ENCODE results near the gene TRAM2.

Gene TRAM2

GRCh38 chr6:52524918-52525317, 51.9 kb downstream of the TRAM2 start:
- DNase-seq: no peak

GRCh38 chr6:52523378-52524142, 53.3 kb downstream of the TRAM2 start:
- no peak for DNase-seq

GRCh38 chr6:52522655-52523054, 54.2 kb downstream of the TRAM2 start:
- DNase-seq: no peak

GRCh38 chr6:52522151-52522626, 54.7 kb downstream of the TRAM2 start:
- DNase-seq: no peak

DNA sequence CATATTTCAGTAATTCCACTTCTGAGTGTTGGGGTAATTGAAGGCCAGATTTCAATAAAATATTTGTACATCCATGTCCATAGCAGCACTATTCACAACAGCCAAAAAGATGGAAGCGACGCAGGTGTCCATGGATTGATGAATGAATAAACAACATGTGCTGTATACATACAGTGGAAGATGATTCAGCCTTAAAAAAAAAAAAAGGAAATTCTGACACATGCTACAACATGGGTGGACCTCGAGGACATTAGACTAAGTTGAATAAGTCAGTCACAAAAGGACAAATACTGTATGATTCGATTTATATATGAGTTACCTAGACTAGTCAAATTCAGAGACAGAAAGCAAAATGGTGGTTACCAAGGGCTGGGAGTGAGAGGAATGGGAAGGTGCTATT, 57.2 kb downstream of the TRAM2 start:
- no peak for DNase-seq

- no peak for DNase-seq
These were observed 58.4 kb downstream of the TRAM2 start for GRCh38 chr6:52518279-52518945.

DNA sequence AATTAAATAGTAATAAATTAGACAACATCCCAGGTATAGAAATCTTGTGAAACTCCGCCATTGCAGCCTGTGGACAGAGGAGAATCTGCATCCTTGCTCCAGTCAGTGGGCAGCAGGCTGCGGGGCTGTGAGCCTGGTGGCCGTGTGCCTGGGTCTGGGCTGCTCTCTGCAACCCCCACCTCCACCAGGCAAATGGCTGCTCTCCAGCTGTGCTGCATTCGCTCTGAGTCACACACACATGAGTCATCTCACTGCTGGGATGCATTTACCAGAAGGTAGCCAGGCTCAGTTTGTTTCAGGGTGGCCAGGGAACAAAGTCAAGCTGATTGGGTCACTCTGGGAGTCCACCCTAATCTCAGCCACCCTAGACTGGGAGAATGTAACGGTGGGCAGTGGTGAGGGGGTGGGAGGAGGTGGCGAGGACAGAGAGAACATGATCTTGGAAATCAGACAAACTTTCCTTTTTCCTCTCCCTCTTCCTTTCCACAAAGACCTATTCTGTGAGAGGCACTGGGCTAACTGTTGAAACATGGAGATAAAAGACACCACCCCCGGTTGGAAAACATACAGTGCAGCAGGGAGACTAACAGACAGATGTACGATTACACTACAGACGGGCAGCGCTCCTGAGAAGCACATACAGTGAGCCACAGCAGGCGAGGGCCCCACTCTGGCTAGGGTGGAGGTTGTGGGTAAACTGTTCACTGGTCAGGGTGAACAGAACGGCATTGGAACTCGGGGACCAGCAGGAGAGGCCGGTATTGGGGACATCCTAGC, 59.2 kb downstream of the TRAM2 start:
- no peak for DNase-seq

GRCh38 chr6:52516943-52517342, 59.9 kb downstream of the TRAM2 start:
- no peak for DNase-seq

DNA sequence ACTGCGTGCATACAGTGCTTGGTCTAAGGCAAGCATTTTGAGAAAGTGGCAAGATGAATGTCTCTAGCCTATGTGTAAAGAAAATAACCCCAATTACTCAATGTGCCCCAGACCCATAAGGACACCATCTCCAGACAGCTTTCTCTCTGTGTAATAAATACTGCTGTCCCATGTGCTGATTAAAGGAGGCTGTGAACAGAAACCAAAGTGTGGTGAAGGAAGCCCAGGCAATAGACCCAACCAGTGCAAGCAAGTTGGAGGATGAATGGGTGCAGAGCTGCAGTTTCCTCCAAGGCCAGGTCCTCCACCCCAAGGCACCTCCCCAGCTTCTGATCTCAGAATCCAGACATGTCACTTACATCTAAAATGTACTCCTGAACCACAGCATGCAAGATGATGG, 60.6 kb downstream of the TRAM2 start:
- no peak for DNase-seq

DNA sequence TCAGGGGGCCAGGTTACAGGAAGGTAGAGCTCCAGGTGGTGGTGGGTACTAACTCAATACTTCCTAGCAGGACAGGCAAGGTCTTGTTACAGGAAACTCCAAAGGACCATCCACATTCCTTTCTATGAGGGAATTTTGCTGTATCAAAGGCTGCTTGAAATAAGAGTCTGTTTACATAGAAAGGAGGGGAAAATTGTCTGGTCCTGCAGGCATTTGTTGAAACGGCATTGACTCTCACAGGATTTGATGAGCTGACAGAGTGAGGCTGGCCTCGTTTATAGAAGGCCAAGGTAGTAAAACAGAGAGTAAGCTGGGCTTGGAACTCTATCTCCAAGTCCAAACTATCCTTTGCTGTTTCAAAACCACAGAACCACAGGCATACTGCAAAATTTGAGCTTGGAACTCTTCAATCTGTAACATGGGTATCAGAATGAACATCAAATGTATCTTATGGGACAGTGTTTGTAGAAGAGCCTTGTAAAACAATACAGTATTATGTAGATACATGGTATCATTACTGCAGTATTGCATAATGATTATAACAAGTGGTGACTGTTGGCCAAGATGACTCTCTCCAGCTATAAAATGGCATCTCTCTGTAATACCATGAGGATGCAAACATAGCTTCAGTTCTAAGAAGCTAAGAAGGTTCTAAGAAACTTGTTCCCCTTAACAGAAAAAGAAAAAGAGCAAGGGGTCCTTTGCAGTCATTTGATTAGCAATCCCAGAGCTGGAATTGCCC, 61.5 kb downstream of the TRAM2 start:
- no peak for DNase-seq

DNA sequence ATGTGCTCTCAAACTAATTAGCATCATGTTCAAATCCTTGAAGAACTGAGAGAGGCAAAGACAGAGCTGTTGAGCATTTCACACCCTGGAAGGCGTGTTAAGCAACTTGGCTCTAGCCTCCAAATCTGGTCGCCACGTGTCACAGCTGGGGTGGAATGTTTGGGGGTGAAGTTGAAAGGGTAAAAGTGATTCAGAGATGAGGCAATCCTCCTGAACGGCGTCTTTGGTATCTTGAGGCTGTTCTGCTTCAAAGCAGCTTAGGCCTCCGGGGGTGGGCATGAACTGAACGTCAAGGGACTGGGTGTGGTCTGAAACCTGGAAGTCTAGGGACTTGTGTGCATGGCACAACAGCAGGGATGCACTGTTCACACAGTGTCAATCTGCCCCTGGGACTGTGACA, 62.3 kb downstream of the TRAM2 start:
- DNase-seq: no peak

GRCh38 chr6:52513896-52514295, 63.0 kb downstream of the TRAM2 start:
- DNase-seq: no peak

GRCh38 chr6:52513464-52513863, 63.4 kb downstream of the TRAM2 start:
- no peak for DNase-seq

DNA sequence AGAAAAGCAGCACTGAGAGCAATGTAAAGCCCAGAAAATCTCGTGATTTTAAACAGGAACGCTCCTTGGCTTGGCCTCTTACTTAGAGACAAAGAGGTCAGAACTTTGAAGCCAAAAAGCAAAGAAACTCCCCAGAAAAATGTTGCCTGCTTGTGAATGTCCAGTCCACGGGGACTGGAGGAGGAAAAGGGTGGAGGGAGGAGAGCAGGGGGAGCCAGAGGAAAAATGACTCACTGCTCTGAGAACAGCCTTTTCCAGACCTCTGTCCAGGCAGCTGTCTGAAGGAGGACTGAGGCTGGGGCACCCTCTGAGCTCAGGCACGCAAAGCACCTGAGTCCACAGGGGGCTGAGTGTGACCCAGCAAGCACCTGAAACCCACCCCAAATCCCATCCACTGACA, 64.7 kb downstream of the TRAM2 start:
- DNase-seq: no peak

DNA sequence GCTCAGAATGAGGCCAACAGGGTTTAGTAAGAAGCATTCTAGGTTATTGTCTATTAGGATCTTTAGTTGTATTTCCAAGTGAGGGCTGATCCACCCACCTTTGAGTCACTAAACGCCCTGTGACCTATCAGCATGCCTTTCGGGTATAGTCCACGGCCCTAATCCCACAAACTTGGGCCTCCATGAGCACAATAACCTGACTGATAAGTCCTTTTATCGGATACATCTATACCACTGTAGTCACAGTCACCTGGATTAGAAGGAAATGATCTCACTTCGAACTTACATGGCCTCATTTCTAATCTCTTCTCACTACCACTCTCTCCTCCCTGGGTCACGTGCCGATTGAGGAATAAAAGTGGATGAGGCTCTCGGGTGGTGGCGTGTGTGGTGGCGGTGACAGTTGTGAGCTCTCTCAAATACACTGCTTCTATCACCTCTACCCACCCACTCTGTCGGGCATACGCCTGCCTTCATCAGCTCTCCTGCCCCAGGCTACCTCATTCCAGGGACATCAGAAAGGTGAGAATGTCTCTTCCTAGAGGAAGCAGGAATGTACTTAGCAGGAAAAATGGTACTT, 65.2 kb downstream of the TRAM2 start:
- DNase-seq: no peak

DNA sequence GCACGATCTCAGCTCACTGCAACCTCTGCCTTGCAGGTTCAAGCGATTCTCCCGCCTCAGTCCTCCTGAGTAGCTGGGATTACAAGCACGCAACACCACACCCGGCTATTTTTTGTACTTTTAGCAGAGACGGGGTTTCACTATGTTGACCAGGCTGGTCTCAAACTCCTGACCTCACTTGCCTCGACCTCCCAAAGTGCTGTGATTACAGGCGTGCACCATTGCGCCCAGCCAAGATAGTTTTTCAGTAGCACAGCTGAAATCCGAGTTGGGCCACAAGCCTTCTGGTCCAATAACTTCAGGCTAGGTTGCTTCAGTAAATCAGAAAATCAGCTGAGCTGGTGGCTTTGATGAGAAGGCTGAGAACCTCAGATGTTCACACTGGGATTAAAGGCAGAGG, 65.7 kb downstream of the TRAM2 start:
- DNase-seq: no peak

- DNase-seq: no peak
These were observed 66.7 kb downstream of the TRAM2 start for GRCh38 chr6:52510213-52510562.

DNA sequence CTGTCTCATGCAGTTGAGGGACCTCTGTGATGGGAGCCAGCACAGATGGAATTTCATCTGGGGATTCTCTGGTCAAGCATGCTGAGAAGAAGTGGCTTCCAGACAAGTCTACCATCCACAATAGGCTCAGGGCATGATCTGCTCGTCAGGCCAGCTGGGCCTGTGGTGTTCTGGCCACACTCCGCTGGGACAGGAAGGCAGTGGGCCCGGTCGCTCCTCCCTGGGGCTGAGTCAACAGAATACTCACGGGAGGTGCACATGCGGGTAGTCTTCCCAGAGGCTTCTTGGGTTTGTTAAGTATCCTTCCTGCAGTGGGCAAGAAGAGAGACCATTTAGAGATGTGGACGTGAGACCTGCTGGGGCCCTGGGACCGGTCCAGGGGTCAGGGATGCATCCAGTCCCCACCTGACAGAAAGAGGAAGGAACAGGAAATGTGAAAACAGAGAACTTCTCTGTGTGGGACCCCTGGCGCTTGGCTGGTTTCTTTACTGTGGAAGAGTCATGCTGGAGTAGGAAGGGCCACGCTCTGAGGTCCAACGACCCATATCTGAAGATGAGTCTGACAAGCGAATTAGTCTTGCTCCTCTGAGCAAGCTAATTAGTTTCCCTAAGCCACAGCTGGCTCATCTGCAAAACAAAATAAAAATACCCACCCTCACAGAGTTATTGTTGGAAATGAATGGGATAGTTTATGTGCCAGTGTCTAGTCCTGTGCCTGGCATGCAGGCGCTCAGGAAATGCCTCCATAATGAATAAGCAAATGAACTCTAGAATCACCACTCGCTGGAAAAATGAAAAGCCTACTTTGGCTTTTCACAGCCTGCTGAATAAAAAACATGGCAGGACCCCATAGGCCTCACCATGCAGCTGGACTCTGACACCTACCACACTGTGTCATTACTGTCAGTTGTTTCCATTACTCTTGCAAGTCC, 67.3 kb downstream of the TRAM2 start:
- no peak for DNase-seq

DNA sequence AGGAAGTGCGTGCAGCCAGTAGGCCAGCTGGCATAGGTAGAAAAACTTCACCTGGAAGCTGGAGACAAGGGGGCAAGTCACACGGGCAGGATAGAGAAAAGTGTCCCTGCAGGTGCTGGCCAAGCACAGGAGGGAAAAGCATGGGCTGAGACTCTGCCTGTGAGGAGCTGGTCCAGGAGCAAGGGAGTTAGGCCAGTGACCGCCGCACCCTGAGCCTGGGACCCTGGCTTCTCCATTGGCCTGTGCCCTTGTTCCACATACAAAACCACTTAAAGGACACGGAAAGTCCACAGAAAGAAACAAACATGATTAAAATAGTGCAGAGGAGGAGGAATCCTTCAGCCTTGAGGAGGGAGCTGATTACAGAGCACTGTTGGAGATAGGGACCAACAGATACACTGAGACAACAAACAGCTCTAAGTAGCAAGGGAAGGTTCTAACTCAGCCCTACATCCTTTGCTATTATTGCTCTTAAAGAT, 68.6 kb downstream of the TRAM2 start:
- DNase-seq: no peak

DNA sequence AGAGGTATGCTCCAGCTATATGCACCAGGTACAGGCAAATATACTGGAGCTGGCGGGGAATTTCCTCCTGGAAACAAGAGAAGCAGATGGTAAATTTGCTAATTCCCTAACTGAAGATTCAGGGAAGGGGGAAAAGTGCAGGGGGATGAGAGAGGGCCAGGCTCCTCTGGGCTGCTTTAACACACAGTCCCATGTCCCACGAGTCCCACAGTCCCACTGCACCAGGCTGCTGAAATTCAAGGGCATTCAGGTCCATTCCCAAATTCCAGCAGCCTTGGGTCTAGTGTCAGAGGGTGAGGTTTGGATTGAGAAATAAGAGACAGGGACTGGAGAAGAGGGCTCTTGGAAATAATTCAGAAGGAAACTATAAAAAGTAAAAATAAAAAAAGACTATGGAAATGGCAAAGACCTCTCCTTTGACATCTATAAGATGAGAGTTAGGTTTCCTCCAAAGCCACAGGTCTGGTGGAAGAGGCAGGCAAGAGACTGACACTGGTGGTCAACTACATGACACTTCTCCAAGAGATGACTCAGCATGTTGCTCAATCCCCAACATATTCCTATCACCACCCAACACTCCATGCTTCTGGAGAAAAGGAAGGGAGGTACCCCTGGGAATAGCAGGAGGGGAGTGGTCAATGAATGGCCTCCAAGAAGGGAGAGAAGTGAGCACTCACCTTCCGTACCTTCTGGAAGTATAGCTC, 69.2 kb downstream of the TRAM2 start:
- DNase-seq: no peak

- DNase-seq: no peak
These were observed 70.4 kb downstream of the TRAM2 start for GRCh38 chr6:52506476-52506875.
